ENCODE data around the gene FBXO15.

The FBXO15 gene

DNA sequence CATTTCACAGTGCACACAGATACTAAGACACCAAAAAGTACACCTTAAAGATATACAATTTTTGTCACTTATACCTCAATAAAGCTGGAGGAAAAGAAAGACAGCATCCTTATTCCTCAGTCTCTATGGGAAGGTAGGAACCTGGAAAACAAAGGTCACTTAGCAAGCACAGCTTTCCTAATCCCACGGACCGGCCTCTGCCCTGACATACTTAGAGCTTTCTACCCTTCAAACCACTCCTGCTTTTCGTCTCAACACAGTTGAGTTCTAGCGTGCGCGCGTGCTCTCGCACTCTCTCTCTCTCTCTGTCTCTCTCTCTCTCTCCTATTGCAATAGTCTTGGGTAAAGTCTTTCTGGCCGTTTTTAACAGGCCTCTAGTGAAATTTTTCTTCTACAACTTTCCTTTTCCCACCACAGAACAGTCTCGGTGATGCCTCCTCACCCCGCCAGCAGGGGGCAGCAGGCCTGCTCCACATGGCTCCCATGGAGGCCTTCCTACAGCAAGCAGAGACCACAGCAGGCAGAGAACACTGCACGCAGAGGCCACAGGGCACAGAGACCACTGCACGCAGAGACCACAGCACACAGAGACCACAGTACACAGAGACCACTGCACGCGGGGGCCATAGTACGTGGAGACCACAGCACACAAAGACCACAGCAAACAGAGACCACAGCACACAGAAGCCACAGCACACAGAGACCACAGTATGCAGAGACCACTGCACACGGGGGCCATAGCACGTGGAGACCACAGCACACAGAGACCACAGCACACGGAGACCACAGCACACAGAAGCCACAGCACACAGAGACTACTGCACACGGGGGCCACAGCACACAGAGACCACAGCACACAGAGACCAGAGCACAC is 106.9 kb downstream of the FBXO15 start:
- no peak for DNase-seq

DNA sequence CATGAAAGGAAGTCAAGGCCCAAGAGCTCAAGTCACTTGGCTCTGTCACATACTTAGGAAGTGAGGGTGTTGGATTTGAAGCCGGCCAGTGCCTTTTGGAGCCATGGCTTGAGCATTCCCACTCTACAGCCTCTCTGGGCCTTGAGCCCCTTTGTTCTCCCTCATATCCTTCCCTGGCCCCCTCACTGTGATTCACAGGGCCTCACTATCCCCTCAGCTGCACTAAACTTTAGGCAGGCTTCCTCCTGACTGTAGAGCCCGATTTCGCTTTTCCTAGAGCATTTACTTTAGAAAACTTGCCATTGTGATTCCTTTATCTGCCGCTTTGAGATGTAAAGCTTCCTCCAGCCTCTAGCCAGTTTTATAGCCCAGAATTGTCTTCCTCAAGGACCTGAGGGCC is 107.6 kb downstream of the FBXO15 start:
- DNase-seq, result no peak

DNA sequence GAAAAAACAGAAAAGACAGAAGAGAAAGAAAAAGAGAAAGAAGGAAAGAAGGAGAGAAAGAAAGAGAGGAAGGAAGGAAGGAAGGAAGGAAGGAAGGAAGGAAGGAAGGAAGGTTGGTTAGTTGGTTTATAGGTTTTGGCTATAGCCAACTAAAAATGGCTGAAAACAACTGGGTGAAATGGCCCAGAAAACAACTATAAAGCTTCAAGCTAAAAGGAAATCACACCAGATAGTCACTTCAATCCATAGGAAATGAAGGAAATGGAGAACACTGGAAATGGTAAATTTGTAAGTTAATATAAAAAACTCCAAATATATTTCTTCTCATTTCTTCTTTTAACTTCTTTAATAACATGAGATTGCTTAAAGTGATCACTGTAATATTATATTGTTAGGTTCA is 118.5 kb downstream of the FBXO15 start:
- no peak for DNase-seq

Data from NCI-H1092 treated with DMSO at 0.1 percent for 48 hours (cell line).